NCI-H1048 (cell line): ENCODE data around the gene ACADSB.

ENCODE experiments used
- DNase-seq: peaks from one replicate; lab custom pipeline; 2025; lab: John Stamatoyannopoulos, UW

ACADSB gene

GRCh38 chr10:123042708-123043408 lies 34.1 kb downstream of the ACADSB start:
- DNase-seq = no peak

- DNase-seq = peak; percentile 21
Measured at GRCh38 chr10:123043409-123043925, 34.7 kb downstream of the ACADSB start.

DNA sequence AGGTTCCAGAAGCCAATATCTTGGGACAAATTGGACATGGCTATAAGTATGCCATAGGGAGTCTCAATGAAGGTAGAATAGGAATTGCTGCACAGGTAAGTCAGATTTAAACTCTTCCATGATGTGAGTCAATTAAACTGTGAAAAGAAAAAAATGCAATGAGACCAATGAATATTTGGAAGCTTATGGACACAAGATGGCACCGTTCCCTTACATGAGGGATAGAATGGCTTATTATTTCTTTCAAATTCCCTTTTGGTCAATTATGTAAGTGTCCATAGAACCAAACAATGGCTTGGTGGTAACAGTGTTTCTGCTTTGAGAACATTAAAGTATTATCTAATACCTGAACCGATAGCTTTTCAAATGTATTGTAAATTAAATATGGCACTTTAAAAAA lies 35.6 kb downstream of the ACADSB start:
- DNase-seq = no peak

GRCh38 chr10:123045961-123046731 lies 37.3 kb downstream of the ACADSB start:
- DNase-seq = no peak

DNA sequence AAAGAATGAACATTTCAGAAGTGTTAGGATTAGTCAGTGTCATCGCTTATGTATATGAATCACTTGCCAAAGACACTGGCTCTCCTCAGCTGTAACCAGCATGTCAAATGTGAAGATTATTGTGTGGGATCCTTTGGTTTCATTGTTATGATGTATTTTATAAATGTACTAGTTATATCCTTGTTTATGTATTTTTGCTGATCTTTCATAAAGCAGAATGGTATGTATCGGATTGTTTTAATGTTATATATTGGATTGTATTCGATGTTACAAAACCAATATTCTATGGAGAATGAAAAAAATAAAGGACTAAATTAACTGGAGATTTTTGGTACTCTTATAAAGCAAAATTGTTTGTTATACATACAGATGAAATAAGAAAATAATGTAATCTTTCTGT lies 49.2 kb downstream of the ACADSB start:
- no peak for DNase-seq

GRCh38 chr10:123061865-123062264 lies 53.1 kb downstream of the ACADSB start:
- no peak for DNase-seq

DNA sequence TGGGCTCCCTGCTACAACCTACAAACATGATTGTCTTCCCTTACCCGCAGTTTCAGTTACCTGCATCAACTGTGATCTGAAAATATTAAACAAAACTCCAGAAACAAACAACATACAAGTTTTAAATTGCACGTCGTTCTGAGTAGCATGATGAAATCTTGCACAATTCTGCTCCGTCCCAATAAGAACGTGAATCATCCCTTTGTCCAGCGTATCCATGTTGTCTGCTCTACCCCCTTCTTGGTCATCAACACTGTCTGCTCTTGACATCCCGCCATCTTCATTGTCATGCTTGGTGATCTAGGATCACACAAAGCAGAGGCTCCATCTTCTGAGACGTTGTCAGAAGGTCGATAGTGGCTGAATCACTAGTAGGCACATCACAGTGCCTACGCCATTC lies 53.9 kb downstream of the ACADSB start:
- DNase-seq = no peak

- DNase-seq = no peak
Measured at GRCh38 chr10:123068087-123068853, 59.5 kb downstream of the ACADSB start.

- no peak for DNase-seq
Measured at GRCh38 chr10:123069246-123069986, 60.6 kb downstream of the ACADSB start.

GRCh38 chr10:123073187-123073586 lies 64.4 kb downstream of the ACADSB start:
- no peak for DNase-seq

DNA sequence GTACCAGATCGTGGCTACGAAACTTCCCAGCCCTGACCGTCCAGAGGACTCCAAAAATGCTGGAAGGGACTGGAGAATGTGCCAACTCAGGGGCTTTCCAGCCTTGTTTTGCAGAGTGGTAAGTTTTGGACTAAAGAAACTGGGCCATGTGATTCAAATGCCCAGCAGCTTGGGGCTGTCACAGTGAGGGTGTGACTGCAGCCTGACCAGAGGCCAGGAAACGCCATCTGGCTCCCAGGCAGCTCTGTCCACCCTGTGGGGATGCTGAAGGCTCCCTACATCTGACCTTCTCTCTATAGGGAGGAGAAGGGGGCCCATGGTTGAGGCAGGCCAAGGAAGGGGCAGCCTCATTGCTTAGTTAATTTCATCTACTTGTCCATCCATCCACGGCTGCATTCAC lies 65.4 kb downstream of the ACADSB start:
- DNase-seq = no peak

DNA sequence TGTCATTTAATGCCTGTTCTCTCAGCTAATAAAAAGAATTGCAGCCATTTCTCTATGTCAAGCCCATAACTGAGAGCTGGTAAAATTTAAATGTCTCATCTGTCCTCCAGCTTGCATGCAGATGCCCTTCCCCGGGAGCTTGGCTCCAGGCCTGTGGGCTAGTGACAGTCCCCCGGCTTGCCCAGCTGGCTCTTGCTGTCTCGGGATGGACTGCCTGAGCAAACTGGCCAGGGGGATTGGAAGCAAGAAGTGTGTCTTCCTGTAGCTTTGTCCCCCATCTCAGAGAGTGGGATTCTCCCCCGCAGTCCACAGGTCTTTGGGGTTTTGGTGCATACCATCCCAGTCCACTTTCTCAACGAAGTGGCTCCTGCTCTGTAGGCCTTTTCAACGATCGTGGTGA lies 73.1 kb downstream of the ACADSB start:
- no peak for DNase-seq

DNA sequence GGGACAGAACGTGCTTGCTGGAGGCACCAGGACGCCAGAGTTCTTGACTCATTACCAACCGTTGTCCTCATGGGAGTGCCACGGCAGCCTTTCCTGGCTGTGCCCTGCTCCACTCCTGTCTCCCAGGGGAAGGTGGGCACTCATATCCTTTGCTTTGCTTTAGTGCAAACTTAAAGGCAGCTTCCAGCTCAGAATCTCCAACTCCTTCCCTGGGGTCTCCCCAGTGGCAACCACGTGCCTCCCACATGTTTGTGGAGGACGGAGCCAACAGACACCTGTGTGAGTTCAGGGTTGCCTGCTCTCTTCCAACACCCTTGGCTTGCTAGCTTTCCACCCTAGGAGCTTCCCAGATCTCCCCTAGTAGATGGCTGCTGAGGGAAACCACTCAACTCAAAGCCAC lies 75.0 kb downstream of the ACADSB start:
- no peak for DNase-seq

- DNase-seq = no peak
Measured at GRCh38 chr10:123086281-123086680, 77.5 kb downstream of the ACADSB start.

- no peak for DNase-seq
Measured at GRCh38 chr10:123087348-123087747, 78.5 kb downstream of the ACADSB start.

DNA sequence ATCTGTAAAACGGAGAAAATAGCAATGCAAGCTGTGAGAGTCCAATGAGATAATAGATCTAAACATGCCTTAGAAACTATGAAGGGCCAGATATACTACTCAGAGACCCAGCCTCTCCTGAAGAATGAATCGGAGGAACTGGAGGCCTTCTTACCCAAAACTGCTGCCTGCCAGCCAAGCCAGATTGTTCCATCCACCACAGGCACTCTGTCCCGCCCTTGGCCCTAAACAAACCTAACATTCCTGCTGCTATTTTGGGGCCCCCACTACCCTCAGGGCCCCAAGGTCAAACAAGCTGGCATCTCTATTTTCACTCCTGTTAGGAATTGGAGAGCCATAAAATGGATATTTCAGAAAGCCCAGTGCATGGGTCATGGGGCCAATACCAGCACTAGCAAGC lies 79.0 kb downstream of the ACADSB start:
- DNase-seq = no peak

DNA sequence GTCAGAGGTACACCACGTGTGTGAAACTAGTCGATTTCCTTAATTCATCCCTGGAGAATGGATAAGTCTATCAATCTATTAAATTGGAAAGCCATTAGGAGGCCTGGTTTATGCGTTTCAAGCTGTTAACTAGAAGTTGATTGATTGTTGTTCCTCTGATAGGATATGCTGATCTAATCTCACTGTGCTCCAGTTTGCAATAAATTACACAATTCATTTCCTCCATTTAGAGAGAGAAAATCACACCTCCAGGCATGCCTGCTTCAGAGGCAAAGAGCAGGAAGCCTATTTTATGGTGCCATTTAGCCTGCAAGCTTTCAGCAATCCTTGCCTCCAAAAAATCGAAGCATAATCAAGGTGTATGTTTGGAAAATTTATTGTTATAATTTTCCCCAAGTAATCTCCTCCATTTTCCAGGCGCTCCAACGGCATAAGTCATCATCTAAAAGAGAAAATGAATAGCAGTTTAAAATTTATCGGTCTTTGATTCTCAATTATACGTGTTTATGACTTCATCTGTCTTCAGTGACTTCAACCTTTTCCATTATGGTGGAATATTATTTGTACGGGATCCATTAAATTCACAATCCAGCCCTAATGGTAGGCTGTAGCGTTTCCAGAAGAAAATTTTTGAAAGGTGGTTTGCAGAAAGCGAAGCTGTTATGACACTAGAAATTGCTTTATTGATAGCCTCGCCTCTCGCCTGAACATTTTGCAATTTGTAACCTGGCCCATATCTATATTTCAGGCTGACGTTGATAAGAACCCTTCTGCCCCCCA lies 84.0 kb downstream of the ACADSB start:
- DNase-seq = no peak

DNA sequence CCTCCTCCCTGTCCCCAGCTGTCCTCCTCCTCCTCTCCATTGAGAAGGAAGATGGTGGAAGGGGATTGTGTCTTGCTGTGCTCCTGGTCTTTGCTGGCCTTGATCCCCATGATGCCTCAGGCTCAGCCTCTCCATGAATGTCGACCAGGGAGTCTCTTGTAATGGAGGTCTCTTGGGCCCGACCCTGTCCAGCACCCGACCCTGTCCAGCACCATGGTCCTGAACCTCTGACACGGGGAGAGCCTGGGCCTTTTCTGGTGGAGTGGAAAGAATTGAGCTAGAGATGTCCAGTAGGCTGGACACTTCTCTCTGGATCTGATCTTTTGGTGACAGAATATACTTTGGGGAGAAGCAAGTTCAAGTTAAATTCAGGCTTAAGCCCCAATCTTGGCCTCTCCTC lies 84.7 kb downstream of the ACADSB start:
- DNase-seq = no peak

DNA sequence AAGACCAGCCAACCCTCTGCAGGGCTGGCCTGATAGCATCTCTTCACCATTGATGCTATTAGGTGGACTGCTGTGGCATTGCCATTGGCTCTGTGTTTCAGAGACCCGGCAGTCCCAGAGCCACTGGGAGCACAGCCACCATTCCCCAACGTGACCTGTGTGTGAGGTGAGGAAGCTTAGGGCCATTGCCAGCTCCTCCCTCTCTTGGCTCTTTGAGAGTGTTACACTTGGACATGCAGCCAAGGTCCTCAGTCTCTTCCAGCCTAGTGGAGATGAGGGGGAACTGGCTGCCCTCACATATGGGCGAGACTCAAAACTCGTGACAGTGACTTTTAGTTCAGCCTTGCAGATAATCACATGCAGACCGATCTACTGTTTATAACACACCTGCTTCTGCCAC lies 87.6 kb downstream of the ACADSB start:
- no peak for DNase-seq

GRCh38 chr10:123097039-123097438 lies 88.2 kb downstream of the ACADSB start:
- no peak for DNase-seq
